ENCODE results near the gene IL15RA. TPM values are rescaled to one million over a fixed set of nuclear protein-coding genes. Genes with fewer than 3 reads are reported as not detected.

Gene IL15RA
- total RNA-seq, 1 donor from 2014 or later, result 9.6 TPM

DNA sequence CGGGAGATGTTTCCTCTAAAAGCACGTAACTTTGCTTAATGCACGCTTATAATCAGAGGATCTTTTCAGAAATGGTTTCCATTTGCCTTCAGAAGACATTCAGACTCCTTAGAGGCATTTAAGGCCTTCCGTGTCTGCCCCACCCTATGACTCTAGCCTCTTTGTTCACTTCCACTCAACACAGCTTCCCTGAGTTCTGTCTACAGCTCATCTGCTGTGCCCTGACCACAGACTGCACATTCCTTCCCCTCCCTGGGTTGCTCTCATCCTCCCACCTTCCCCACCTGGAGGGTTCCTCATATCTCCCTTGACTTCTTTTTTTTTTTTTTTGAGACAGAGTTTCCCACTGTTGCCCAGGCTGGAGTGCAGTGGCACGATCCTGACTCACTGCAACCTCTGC lies 70.7 kb downstream of the IL15RA start:
- intact Hi-C loops (cut with DNase I), result no loop called here
- DNase-seq (ENCODE audit: low spot score) (no peak), ATAC-seq (no peak)

DNA sequence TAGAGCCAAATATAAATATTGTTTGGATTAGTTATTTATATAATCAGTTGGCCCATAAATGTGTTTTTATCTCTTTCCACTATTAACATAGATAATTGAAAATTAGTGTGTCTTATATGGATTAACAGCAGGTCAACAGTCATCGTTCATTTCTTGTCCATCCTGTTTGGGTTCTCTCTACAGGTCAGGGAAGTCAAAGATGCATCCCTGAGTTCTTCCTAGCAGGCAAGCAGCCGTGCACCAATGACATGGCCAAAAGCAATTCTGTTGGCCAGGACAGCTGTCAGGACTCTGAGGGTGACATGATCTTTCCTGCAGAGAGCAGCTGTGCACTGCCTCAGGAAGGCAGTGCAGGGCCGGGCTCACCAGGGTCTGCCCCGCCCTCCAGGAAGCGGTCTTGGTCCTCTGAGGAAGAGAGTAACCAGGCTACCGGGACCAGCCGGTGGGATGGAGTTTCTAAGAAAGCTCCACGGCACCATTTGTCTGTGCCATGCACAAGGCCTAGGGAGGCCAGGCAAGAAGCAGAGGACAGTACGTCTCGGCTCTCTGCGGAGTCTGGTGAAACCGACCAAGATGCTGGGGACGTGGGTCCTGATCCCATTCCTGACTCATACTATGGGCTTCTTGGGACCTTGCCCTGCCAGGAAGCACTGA lies 71.4 kb downstream of the IL15RA start:
- ATAC-seq, result no peak
- intact Hi-C loops (cut with DNase I), result no loop called here
- no peak for DNase-seq (ENCODE audit: low spot score)

GRCh38 chr10:5904227-5904626 lies 73.1 kb downstream of the IL15RA start:
- ATAC-seq (no peak), DNase-seq (ENCODE audit: low spot score) (no peak)
- intact Hi-C loops (cut with DNase I), result no loop called here

DNA sequence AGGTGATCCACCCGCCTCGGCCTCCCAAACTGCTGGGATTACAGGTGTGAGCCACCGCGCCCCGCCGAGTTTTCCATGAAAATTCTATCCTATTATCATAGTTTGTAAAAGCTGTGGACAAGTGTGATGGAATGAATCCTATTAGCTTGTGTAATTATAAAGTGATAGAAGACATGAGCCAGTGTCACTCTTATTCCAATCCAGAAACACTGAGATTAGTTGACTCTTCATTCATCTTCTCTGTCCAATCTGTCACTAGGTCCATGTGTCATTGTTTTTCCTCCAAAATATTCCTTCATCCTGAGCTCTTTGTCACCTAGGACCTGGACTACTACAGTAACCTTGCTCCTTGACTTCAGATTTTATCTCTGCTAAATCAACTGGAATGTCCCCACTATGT lies 73.8 kb downstream of the IL15RA start:
- DNase-seq (ENCODE audit: low spot score) (no peak), ATAC-seq (no peak)
- intact Hi-C loops (cut with DNase I), result no loop called here

DNA sequence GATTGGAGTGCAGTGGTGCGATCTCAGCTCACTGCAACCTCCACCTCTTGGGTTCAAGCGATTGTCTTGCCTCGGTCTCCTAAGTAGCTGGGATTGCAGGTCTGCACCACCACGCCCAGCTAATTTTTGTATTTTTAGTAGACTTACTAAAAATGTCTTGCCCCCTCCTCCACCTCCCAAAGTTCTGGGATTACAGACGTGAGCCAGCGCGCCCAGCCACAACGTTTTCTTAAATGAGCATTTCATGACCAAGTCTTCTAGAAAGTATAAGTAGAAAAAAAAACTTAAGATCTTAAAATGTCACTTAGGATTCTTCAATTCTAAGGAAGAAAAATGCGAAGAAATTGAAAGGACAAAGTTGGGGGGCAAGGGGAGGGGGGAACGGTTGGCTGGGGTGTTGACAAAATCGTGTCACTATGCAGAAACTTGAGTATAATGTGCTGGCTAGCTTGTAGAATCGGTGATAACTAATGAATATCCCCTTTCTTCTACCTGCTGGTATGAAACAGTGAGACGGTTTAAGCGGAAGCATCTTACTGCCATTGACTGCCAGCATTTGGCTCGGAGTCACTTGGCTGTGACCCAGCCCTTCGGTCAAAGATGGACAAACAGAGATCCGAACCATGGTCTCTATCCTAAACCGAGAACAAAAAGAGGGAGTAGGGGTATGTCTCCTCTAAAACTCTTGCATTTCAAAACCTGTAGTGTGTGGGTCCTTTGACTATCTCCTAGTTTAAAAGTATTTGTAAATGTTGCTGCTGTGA lies 74.7 kb downstream of the IL15RA start:
- intact Hi-C loops (cut with DNase I), result no loop called here
- ATAC-seq (no peak), DNase-seq (ENCODE audit: low spot score) (no peak)

Other genes with a start within 250 kb of the IL15RA start
- 140 TPM for gene GDI2, start 164.1 kb downstream of the IL15RA start, total RNA-seq
- gene ANKRD16, start 87.7 kb downstream of the IL15RA start, total RNA-seq, result 10.0 TPM
- gene FBH1, start 87.3 kb downstream of the IL15RA start, total RNA-seq, result 85.3 TPM
- 1.1 TPM for gene IL2RA, start 84.8 kb upstream of the IL15RA start, total RNA-seq
- gene RBM17, start 111.5 kb upstream of the IL15RA start, total RNA-seq, result 95.0 TPM
- gene PFKFB3, start 225.4 kb upstream of the IL15RA start, total RNA-seq, result 87.7 TPM